ENCODE data around the gene SZT2. TPM values are rescaled to one million over a fixed set of nuclear protein-coding genes. Genes with fewer than 3 reads are reported as not detected.

The SZT2 gene
- polyA plus RNA-seq, 1 experiment = 9.4 TPM

- POLR2A ChIA-PET = interaction anchor here (0.6 kb wide), 1 partner anchor 74 kb away, joined by 9 read pairs; no protein-coding TSS in a partner anchor
- H3K27ac ChIP-seq (ENCODE audit: low read depth, low read length) = no peak overlapping the region
- CTCF ChIA-PET = interaction anchor here (0.7 kb wide), 1 partner anchor 33 kb away, joined by 3 read pairs; no protein-coding TSS in a partner anchor
- no peak overlapping the region for H3K4me3 ChIP-seq (ENCODE audit: low read depth, low read length)
- no peak for TF ChIP-seq CTCF (IDR thresholded peaks at IDR 0.05; ENCODE audit: low read depth, low read length)
- no peaks in the 10 kb centered on the region; the same call in 1 of the 2 replicates for H3K9me3 ChIP-seq (ENCODE audit: control insufficient read depth, insufficient read depth, low read length)
- no peak for DNase-seq (ENCODE audit: low read depth, low spot score)
- no peaks in the 10 kb centered on the region for H3K27me3 ChIP-seq (ENCODE audit: control insufficient read depth, insufficient read depth, low read length)
Observed at GRCh38 chr1:43441166-43441893, 51.6 kb downstream of the SZT2 start.

- POLR2A ChIA-PET = no interaction called here
- Histone ChIP-seq H3K27ac (ENCODE audit: low read depth, low read length) (no peak overlapping the region), H3K4me3 (ENCODE audit: low read depth, low read length) (no peak overlapping the region), H3K9me3 (ENCODE audit: control insufficient read depth, insufficient read depth, low read length) (no peaks in the 10 kb centered on the region; the same call in 1 of the 2 replicates), H3K27me3 (ENCODE audit: control insufficient read depth, insufficient read depth, low read length) (no peaks in the 10 kb centered on the region)
- TF ChIP-seq CTCF (IDR thresholded peaks at IDR 0.05; ENCODE audit: low read depth, low read length) = no peak
- CTCF ChIA-PET = interaction anchor here (0.6 kb wide), 1 partner anchor 224 kb away, joined by 3 read pairs; no protein-coding TSS in a partner anchor
- no peak for DNase-seq (ENCODE audit: low read depth, low spot score)
Observed at GRCh38 chr1:43441894-43442637, 52.4 kb downstream of the SZT2 start.

- Histone ChIP-seq H3K4me3 (ENCODE audit: low read depth, low read length) (no peak overlapping the region), H3K27ac (ENCODE audit: low read depth, low read length) (no peak overlapping the region), H3K9me3 (ENCODE audit: control insufficient read depth, insufficient read depth, low read length) (no peaks in the 10 kb centered on the region; the same call in 1 of the 2 replicates), H3K27me3 (ENCODE audit: control insufficient read depth, insufficient read depth, low read length) (no peaks in the 10 kb centered on the region)
- no peak for DNase-seq (ENCODE audit: low read depth, low spot score)
- POLR2A ChIA-PET = interaction anchor here (0.5 to 0.7 kb wide), 2 partner anchors 11 to 199 kb away, joined by 3 to 6 read pairs; no protein-coding TSS in a partner anchor
- no peak for TF ChIP-seq CTCF (IDR thresholded peaks at IDR 0.05; ENCODE audit: low read depth, low read length)
- CTCF ChIA-PET = interaction anchor here (0.6 kb wide), 1 partner anchor 224 kb away, joined by 3 read pairs; no protein-coding TSS in a partner anchor
Observed at GRCh38 chr1:43442756-43443155, 53.1 kb downstream of the SZT2 start.

DNA sequence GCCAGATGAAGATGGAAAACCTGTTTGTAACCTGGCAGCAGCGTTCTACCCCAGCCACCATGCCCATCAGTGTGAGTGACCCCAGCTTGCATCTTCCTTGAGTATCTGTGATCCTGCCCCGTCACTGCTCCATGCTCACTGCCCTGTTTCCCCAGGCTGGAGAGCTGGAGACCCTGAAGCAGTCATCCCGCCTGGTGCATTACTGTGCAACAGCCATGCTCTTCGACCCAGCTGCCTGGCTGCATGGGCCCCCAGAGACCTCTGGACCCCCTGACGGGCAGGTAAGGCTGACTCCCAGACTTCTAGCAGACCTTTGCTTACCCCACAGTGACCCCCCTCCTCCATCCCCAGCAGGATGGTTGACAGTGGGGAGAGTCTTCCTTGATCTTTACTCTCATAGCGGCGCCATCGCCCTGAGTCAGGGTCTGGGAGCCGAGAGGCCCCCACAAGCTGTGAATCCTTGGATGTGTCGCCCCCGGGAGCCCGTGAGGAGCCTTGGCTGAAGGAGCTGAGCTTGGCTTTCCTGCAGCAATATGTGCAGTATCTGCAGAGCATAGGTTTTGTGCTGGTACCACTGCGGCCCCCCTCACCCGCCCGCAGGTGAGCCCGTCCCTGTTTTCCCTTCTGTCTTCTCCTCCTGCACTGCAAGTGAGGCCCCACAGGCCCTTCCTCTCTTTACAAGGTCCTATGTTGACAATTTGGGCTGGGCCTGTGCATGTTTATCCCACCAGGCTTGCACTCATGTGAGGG lies 53.7 kb downstream of the SZT2 start:
- Histone ChIP-seq H3K27me3 (ENCODE audit: control insufficient read depth, insufficient read depth, low read length) (no peaks in the 10 kb centered on the region), H3K4me3 (ENCODE audit: low read depth, low read length) (no peak overlapping the region), H3K27ac (ENCODE audit: low read depth, low read length) (no peak overlapping the region), H3K9me3 (ENCODE audit: control insufficient read depth, insufficient read depth, low read length) (no peaks in the 10 kb centered on the region; the same call in 1 of the 2 replicates)
- TF ChIP-seq CTCF (IDR thresholded peaks at IDR 0.05; ENCODE audit: low read depth, low read length) = no peak
- CTCF ChIA-PET = no interaction called here
- POLR2A ChIA-PET = interaction anchor here (0.5 to 0.7 kb wide), 2 partner anchors 11 to 199 kb away, joined by 3 to 6 read pairs; no protein-coding TSS in a partner anchor
- DNase-seq (ENCODE audit: low read depth, low spot score) = no peak

All from AG04450 (cell line).